HG02885 (cell line): ENCODE results near the gene GPC5.
A peak's percentile ranks its signal among the peaks of the same experiment; 100 is the strongest.
"Not testable (repeated sequence)": the region's sequence is repeated elsewhere in the genome, so short reads cannot be mapped to it uniquely, and the experiment has no call there.

Experiments used
- ATAC-seq: cut with Tn5 transposase; IDR thresholded peaks from one replicate; pipeline ENCODE4 v1.9.1; 2021; ENCODE audit warnings: mild to moderate bottlenecking; ENCODE audit not compliant: unreplicated experiment, poor library complexity

The GPC5 gene

DNA sequence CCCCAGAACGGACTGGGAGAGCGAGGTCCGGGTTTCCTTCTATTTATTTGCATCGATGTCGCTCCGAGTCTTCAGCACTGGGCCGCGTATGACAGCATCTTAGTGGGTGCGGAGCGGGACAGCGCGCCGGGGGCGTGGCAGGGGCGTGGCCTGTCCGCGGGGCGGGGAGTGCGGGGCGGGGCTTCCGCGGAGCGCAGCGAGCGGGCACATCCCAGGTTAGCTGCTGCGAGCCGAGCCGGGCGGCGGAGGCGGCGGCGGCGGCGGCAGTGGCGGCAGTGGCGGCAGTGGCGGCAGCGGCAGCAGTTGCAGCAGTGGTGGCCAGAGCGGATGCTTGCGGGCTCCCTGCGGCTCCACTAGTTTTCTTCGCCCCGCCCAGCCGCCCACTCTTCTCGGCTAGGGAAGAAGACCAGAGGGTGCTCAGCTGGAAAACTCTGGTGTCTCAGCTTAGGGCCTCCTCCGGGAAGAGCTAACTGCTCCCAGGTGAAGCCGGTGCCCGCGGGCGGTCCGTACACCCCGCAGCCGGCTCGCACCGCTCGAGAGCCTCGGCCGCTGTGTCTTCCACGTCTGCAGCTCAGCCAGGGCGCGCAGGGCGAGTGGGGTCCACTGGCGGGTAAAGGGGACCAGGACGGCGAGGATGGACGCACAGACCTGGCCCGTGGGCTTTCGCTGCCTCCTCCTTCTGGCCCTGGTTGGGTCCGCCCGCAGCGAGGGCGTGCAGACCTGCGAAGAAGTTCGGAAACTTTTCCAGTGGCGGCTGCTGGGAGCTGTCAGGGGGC, at the start of gene GPC5:
GPC5 (plus strand) TSS at position 209 of the 776 bp plus-strand sequence.
- ATAC-seq: peak; percentile 98

DNA sequence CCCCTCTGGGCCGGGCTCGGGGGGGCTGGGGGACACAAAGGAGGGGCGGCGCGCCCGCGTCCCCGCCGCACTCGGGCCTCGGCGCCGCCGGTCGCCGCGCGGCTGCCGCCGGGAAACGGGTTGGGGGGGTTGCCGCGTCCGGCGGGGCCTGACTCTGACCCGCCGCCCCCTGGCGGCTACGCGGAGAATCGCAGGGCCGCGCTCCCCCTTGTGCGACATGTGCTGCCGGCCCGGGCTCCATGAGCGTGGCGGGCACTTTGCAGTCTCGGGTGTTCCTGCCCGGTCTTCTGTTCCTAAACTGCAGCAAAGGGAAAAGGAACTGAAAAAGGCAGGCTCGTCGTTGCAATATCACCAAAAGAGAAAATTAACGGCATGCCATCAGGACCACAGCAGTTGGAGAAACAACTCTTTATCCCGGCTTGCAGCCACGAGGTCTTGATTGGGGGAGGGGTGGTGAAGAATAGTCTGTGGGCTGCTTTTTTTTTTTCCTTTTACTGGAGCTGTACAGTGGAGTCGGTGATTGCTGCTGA, 49.5 kb upstream of the GPC5 start:
- ATAC-seq: peak; percentile 52

DNA sequence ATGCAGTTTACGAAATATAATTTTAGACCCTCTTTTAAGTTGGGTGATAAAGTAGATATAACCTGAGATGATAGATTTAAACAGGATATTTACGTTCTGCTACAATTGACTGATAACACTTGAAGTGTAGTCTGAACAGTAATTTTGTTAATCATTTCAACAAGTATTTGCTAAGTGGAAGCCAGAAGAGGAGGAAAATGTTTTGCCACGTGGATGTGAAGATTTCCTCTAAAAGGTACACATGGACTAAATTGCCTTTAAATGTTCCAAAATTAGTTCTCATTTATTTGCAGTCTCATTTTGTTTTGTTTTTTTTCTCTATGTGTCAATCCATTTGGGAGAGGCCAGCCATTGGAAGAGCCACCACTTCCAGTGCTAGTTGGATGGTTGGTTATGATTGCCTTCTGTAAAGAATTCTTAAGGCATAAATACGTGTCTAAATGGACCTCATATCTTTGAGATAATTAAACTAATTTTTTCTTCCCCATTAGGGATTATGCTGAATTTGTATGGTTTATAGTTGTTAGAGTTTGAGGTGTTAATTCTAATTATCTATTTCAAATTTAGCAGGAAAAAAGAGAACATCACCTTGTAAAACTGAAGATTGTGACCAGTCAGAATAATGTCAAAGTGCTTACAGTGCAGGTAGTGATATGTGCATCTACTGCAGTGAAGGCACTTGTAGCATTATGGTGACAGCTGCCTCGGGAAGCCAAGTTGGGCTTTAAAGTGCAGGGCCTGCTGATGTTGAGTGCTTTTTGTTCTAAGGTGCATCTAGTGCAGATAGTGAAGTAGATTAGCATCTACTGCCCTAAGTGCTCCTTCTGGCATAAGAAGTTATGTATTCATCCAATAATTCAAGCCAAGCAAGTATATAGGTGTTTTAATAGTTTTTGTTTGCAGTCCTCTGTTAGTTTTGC, 48.2 kb upstream of the GPC5 start:
- ATAC-seq: no peak

DNA sequence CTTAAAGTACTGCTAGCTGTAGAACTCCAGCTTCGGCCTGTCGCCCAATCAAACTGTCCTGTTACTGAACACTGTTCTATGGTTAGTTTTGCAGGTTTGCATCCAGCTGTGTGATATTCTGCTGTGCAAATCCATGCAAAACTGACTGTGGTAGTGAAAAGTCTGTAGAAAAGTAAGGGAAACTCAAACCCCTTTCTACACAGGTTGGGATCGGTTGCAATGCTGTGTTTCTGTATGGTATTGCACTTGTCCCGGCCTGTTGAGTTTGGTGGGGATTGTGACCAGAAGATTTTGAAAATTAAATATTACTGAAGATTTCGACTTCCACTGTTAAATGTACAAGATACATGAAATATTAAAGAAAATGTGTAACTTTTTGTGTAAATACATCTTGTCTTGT, 47.3 kb upstream of the GPC5 start:
- ATAC-seq: no peak

DNA sequence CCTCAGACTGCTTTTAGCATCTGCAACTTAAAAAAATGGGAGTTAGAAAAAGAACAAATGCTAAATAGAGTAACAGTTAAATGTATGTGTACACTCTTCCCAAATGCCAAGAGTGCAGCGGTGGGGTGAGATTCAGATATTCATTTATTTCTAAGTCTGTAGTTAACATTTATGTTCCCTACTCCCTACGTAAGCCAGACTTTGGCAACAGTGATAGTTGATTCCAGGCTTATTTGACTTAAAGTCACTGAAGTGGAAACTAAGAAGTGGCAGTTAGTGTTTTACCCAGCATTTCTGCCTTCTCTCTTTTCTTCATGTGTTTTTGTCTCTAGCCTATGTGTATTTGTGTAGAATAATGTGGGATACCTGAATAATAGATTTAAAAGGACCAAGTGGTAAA, 46.4 kb upstream of the GPC5 start:
- ATAC-seq: no peak

DNA sequence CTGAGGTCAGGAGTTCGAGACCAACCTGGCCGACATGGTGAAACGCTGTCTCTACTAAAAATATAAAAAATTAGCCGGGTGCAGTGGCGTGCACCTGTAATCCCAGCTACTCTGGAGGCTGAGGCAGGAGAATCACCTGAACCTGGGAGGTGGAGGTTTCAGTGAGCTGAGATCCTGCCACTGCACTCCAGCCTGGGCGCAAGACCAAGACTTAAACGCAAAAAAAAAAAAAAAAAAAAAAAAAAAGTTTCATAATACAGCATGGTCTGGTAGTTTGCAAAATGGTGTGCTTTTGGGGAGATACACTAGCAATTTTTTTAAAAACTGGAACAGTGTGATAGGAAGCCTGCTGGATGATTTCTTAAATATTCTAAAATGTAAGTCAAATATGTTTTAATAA, 45.5 kb upstream of the GPC5 start:
- ATAC-seq: not testable (repeated sequence)

DNA sequence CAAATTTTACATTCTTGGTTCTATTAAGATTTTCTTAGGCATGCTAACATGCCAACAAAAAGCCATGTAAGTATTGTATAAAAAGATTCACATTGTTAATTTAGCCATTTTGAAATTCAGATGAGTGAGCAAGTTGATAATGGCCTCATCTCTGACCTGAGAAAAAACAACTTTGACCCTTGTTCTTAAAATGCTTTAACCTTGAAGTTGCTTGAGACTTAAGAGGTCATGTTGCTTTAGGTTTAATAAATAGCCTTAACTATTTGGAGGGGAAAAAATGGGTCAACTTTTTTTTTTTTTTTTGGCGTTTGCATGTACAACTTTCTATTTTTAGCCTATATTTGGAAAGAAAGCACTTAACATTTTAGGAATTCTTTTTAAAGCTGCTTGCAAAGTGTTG, 44.9 kb upstream of the GPC5 start:
- no peak for ATAC-seq

DNA sequence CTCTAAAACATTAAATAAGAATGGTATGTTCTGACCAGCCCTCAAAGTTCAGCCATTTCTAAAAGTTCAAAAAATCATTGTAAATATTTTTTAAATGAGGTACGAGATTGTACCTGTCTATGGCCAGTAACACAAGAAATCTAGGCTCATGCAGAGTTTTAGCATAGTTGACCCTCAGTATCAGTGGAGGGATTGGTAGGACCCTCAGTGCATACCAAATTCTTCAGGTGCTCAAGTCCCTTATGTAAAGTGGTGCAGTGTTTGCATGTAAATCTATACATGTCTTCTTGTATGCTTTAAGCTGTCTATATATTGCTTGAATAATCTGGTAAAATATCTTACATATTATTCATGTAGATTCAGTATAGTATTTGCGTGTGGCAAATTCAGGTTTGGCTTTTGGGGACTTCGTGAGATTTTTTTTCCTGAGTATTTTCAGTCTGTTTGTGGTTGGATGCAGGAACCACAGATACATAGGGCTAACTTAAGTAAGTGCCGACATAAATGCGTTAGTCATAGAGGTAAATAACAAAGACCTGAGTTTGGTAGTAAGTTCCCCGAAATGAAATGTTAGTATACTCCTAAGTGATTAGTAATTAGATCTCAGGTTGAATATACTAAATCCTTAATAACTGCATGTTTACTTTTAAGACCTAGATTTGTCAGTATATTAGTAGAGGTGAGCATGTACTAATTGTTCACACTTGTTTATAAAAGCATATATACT, 43.2 kb upstream of the GPC5 start:
- no peak for ATAC-seq

DNA sequence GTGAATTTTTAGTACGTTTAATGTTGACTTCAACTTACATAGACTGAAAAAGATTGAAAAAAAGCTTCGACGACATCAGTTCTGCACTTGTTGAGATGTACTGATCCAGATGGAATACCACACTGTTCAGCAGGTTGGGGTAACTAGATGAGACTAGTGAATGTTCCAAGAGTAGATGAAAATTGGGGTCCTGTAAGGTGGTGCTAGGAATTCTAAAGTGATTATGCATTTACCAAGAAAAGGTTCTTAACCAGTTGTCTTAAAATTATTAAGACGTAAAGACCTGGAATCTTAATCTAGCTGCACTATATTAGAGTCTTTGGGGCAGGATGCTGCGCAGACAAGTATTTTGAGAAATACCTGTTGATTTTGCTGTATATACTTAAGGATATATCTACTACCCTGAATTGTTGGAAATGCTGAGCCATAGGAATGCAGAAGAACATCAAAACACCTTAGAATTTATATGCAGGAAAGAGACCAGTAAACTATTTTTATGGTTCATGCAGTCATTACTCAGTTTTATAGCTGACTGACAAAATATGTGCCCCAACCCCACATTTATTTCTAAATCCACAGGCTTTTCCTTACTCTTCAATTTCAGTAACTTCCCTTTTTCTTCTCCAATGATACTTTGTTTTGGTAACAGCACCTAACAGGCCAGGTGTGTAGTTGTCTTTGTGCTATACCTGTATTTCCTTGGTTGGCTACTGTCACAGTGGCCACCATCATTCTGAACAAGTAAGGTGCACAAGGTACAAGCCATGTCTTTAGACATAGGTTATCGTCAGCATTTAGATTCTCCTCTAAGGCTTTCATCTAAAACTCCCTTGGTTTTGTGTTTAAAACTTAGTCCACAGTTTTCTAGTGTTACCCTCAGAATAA, 42.4 kb upstream of the GPC5 start:
- ATAC-seq: no peak

DNA sequence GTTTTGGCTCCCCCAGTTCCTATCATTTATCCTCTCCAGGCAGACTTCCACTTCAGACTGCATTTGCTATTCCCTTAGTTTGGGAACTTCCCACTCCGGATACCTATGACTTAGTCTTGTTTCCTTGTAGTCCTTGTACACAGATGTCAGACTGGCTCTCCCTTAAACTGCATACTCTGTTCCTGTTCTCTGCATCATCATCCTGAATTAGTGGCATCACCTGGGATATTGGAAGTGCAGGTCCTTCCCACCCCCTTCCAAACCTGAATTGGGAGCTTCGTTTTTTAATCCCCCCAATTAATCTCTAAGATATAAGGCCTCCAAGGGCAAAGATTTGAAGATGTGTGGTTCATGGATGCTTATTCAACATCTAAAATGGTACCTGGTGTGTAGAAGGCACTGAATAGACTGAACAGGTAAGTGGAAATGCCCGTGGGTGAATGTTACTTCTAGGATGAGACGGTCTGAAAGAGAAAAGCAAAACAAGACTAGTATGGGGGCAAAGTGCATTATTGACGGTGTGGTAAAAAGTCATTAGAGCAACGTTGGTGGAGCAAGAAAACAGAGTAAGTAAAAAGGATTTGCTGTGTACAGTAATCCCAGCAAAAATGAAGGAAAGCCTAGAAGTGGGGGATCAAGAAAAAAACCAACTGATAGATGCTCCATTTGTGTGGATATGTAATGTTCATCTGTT, 41.4 kb upstream of the GPC5 start:
- no peak for ATAC-seq

DNA sequence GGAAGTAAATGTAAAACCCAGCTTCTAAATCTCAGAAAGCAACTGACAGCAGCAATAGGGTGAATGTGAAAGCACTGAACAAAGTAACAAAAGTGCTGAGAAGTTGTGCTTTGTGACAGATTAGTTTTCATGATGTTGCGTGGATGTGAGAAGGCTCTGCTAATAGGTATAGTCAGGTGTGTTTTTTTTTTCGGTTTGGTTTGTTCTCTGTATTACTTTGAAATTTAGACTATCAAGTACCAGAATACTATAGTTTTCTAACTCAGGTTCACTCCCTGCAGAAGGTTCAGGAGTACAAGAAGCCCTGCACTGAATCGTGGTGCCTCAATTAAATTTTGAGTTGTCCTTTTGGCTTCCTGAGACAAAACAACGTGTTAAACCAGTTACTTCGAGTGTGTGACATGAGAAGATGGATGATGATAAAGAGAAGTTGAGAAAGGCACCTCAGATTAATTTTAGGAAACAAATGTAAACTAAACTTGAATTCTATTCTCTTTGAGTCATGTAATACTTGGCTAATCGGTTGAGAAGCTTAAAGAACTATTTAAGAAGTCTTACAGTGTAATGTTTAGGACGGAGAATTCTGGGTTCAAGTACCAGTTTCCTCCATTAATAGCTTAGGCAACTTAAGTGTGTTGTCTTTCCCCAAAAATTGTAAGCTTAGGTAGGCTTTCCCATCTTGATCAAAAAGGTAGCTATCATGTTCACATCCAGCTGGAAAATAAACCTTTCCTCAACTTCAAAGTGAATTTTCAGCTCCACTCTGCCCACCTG, 40.6 kb upstream of the GPC5 start:
- no peak for ATAC-seq

DNA sequence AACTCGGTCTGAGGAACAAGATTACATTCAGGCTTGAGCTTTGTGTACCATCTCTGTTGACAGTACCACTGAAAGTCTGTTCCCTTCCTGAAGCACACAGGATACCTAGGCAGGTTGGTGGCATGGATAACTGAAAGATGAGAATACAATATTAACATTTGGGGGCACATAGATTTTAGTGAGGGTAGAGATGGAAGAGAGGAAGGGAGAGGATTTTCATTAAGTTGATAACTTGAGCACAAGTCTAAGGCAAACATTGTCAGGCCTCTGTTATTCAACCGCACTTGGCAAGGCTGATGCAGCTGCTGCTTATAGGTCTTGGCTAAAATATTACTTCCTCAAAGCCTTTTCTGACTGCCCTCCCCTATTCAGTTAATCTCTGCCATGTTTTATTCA, 40.0 kb upstream of the GPC5 start:
- ATAC-seq: peak; percentile 35

DNA sequence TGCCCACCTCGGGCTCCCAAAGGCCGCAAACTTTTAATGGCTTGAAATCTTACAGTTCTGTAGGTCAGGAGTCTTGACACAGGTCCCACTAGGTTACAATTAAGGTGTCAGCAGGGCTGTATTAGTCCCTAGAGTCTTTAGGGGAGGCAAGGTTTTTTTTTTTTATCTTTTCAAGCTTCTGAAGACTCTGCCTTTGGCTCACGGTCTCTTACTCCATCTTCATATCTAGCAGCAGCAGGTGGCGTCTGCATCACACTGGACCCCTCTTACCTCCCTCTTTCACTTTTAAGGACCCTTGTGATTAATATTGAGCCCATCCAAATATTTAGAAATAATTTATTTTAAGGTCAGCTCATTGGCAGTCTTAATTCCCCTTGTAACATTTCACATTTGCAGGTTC, 39.3 kb upstream of the GPC5 start:
- no peak for ATAC-seq

DNA sequence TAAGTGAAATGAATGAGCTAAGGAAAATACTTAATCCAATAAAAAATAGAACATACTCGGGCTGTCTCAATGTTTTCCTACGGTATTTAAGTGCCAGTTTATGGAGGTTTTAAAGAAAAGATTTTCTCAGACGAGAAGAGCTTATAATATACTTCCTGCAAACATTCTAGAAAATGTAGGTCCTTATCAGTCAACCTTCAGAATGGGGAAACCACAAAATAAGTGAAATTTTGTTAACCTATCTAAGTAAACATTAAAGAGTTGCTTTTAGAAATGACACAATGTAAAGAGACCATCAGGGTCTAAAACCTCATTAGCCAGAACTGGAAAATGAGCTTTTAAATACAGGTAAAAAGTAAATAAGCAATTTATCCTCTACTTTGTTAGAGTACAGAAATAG, 38.8 kb upstream of the GPC5 start:
- ATAC-seq: no peak

DNA sequence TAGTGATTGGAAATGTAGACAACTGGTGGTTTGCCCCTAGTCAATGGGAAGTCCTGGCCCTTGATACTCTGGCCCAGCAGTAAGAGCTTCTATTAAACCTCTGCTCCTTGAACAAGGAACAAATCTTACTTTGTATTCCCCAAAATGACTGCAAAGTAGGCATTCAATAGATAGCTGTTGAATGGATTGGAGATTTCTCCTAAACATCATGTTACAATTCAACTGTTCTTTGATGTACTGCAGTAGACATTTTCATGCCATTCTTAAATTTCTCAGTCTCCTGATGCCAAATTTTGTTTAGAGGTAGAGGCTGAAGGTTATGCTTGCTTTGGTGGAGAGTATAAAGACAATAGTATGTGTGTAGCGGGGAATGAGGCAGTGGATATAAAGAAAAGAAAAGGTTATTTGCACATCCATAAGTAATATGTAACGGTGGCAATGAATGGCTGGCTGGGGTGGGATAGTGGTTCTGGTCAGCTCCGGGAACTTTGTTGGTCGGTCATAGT, 38.1 kb upstream of the GPC5 start:
- ATAC-seq: no peak

DNA sequence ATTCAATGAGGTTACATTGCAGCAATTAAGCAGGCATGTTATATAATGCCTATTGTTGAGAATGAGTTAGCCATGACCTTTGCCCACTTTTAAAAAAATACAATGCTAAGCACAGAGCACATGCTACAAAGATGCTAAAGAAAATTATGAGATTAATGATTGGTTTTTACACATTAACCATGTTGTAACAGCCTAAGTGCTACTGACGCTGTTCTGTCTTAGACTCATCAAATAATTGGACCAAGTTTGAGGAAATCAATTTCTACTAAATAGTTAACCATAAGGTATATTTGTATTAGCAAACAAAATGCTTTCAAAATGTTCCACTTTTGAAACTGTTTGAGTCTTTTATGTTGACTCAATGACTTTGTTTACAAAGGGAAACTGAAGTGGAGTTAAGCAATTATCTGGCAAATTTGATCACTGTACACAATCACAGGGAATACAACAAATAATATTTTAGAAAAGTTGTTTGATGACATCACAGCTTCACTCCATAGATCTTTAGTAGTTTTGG, 36.6 kb upstream of the GPC5 start:
- ATAC-seq: no peak

DNA sequence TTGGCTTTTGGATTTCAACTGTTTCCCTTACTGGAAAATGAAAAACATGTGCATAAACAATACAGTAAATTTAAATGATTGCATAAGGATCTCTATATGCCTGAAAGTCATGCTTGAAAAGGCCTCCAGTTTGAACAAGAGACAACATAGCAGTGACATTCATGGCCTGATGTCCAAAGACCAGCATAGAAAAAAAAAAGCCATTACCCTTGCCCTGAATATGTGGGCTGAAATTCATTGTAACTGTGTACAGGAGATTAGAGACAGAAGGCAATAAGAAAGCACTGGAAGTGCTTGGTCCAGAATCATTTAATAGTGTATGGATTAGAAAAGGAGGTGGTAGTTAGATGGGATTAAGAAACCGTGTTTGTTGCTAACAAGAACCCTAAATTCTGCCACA, 35.5 kb upstream of the GPC5 start:
- no peak for ATAC-seq

DNA sequence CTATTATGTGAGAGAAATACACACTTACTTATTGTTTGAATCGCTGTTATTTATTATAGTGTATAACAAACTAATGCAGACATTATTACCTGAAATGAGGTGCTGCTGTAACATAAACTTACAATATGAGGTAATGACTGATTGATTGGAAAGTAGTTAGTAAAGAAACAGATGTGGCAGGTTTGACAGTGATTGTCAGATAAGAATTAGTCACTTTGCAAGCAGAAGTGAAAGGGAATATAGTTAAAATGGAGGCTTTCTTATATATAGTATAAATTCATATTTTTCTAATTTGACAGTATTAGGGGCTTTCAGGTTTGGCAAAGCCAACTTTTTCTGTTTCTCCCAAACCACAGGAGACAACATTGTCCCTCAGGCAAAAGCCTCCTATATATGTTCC, 30.3 kb upstream of the GPC5 start:
- peak; percentile 30 for ATAC-seq
